GM12864 (cell line): Measurements from ENCODE around the gene MEF2A.

Source experiments
- DNase-seq: peaks from one replicate; pipeline ENCODE4 v3.0.0-alpha.2; 2011; ENCODE audit warnings: low read depth
- H3K4me3 ChIP-seq: 2 replicates; pipeline ENCODE4 v1.5.1; 2011; ENCODE audit warnings: mild to moderate bottlenecking, low read depth, low read length, control low read depth
- TF ChIP-seq, protein P1 (sequence below): IDR thresholded peaks from 2 replicates; pipeline ENCODE4 v1.5.1; 2011; ENCODE audit warnings: low read depth, mild to moderate bottlenecking, moderate library complexity, low read length, control low read depth, inconsistent platforms; ENCODE audit errors: missing control alignments

MEF2A gene

DNA sequence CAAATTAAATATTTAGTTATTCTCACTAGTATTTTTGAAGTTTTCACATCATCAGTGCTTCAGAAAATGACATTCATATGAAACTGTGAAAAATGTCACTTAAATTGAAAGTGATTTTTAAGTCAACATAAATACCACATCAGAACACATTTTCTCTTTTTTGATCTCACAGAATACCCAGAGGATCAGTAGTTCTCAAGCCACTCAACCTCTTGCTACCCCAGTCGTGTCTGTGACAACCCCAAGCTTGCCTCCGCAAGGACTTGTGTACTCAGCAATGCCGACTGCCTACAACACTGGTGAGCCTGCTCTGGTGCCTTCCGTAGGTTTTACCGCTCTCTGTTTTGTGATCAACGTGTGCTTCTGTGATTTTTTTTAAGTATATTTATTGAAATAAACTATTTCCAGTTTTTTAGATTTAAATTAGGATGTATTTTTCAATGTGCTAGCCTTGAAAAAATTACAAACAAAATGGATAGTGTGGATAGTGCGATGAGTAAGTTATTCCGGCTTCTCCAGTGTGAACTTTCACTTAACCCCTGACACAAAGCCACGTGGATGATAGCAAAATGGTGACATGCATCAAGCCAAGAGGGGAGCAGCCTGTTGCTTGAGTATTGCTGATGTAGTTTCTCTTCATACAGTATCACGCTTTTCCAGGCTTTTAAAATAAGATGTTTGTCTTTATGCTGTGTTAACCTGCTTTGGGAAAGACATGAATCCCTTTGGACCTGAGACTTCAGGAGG is 140.9 kb downstream of the MEF2A start:
- H3K4me3 ChIP-seq: no peak overlapping the region
- no peak for DNase-seq
- TF ChIP-seq, protein P1, sequence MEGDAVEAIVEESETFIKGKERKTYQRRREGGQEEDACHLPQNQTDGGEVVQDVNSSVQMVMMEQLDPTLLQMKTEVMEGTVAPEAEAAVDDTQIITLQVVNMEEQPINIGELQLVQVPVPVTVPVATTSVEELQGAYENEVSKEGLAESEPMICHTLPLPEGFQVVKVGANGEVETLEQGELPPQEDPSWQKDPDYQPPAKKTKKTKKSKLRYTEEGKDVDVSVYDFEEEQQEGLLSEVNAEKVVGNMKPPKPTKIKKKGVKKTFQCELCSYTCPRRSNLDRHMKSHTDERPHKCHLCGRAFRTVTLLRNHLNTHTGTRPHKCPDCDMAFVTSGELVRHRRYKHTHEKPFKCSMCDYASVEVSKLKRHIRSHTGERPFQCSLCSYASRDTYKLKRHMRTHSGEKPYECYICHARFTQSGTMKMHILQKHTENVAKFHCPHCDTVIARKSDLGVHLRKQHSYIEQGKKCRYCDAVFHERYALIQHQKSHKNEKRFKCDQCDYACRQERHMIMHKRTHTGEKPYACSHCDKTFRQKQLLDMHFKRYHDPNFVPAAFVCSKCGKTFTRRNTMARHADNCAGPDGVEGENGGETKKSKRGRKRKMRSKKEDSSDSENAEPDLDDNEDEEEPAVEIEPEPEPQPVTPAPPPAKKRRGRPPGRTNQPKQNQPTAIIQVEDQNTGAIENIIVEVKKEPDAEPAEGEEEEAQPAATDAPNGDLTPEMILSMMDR: no peak

DNA sequence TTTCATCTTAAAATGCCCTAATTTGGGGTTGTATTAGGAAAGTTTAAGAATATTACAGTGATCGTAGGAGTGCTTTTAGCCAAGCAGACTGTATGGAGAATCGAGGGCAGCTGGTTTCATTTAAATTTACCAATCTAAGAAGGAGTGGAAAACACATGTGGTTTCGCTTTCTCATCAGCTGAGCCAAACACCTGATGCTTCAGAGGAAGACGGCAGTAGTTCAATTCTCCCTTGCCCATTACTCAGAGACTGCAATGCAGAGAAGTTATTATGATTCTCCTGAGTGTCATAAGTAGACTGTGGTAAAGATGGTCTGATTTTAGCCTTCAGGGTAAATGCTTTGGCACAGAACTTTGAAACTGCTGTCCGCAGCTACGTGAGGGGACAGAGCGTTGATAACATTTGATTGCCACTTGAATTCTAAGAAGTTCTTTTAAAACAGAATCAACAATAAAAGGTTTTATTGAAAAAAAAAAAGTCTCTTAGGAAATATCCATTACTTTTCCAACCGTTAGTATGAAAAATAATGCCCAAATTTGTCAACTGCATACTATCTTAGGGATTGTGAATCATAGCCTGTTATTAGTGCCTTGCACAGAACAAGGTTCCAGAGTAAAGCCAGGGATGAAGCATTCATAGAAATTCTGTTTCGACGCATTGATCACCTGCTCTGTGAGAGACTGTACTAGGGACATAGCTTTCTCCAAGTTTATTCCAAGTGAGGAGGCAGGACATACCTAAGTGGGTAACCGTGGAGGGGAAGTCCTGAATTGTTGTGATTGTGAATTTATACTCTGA is 141.9 kb downstream of the MEF2A start:
- TF ChIP-seq, protein P1: no peak
- DNase-seq: no peak
- H3K4me3 ChIP-seq: no peak overlapping the region

DNA sequence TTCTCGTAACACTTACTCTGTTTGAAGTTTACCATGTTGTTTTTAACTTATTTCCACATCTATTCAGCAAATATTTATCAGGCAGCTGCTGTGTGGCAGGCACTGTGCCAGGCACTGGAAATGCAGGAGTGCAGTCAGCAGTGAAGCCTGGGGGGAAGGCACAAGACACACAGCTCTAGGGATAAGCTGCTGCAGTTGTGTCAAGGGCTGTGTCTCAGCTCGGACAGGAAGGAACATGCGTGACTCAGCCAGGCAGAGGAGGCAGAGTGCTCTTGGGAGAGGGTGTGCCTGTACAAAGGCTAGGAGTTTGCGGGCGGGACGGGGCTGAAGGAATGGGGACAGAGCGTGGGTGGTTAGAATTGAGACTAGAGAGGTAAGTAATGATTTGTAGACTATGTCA is 142.8 kb downstream of the MEF2A start:
- H3K4me3 ChIP-seq: no peak overlapping the region
- no peak for DNase-seq
- TF ChIP-seq, protein P1: no peak

DNA sequence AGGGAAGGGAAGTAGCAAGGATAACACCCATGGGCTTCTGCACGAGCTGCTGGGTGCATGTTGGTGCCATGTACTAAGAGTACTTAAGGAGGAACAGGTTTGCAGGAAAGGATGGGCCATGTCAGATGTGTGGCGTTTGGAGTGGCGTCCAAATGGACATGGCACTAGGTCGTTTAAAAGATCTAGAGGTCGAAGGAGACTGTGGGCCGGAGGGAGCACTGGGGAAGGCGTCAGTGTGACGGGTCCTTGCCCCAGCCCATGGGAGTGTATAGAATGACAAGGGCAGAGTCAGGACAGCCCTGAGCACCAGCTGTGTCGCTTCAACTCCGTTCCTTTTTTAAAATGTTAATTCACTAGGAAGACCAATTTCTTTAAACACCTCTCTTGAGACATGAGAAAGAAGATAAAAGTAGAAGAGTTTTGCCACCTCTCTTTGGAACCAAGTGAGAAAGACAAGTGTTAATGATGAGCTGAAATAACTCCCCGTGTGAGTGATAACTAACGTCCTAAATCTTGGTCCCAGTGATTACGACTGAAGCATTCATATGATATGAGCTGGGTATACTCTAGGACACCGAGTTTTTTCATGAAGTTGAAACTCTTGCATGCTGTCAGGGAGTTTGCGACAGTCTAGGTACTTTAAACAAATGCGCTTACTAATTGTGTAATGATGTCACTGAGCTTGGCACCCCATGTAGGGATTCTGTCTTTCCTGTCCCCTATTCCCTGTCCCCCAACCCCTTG is 143.6 kb downstream of the MEF2A start:
- no peak overlapping the region for H3K4me3 ChIP-seq

DNA sequence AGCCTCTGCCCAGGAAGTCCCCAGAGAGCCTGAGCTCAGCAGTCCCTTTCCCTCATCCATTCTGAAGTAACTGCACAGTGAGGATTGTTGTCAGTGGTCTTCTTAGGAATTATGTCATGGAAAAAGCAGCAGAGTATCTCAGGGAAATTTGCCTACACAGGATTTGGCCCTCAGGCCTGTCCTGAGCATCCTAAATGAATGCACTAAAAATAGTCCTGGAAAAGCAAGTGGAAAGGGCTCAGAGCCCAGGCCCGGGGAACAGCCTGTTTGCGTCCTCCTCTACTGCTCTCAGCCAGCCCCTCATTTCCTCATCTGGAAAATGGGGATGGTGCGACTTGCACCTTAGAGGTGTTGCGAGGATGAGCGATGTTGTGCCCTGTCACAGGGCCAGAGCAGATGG is 145.8 kb downstream of the MEF2A start:
- no peak overlapping the region for H3K4me3 ChIP-seq
- TF ChIP-seq, protein P1: no peak
- DNase-seq: no peak

More for the DNA sequence above, 143.6 kb downstream of the MEF2A start:
- no peak for DNase-seq
- TF ChIP-seq, protein P1: no peak

DNA sequence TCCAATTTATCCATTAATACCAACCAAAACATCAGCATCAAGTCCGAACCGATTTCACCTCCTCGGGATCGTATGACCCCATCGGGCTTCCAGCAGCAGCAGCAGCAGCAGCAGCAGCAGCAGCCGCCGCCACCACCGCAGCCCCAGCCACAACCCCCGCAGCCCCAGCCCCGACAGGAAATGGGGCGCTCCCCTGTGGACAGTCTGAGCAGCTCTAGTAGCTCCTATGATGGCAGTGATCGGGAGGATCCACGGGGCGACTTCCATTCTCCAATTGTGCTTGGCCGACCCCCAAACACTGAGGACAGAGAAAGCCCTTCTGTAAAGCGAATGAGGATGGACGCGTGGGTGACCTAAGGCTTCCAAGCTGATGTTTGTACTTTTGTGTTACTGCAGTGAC is 146.6 kb downstream of the MEF2A start:
- H3K4me3 ChIP-seq: no peak overlapping the region
- DNase-seq: no peak
- TF ChIP-seq, protein P1: no peak
